Prostate gland (tissue), 2 donors: ENCODE results near the gene SIDT2. TPM values are rescaled to one million over a fixed set of nuclear protein-coding genes. Genes with fewer than 3 reads are reported as not detected.

ENCODE experiments used
- DNase-seq: peaks from one replicate; pipeline ENCODE4 v3.0.0-alpha.2; 2019; ENCODE audit warnings: low spot score
- H3K27ac ChIP-seq, 2 donors: fragments of 200-600 bp; sonication (generic); 2 replicates each; pipeline ENCODE4 v1.5.1; 2017 to 2019
- H3K27me3 ChIP-seq: fragments of 200-600 bp; sonication (generic); replicated peaks from 2 replicates; pipeline ENCODE4 v1.5.1; 2019; ENCODE audit not compliant: insufficient read depth
- H3K36me3 ChIP-seq, 2 donors: fragments of 200-600 bp; sonication (generic); 1 replicate in 1 of 2; 2 replicates in 1 of 2; pipeline versions ENCODE4 v1.5.1 to v1.8.1; 2017 to 2019
- H3K4me1 ChIP-seq: fragments of 200-600 bp; sonication (generic); replicated peaks from 2 replicates; pipeline ENCODE4 v1.5.1; 2019
- H3K4me3 ChIP-seq, 2 donors: fragments of 200-600 bp; sonication (generic); 2 replicates each; pipeline ENCODE4 v1.5.1; 2017 to 2019
- H3K9me3 ChIP-seq: fragments of 200-600 bp; sonication (generic); 2 replicates; pipeline ENCODE4 v1.5.1; 2017
- POLR2A ChIP-seq: fragments of 450-650 bp; IDR thresholded peaks from one replicate; pipeline ENCODE4 v1.6.1; 2016; ENCODE audit warnings: antibody characterized with exemption, mild to moderate bottlenecking
- POLR2AphosphoS5 ChIP-seq: sonication (generic); formaldehyde crosslinking; IDR thresholded peaks from one replicate; pipeline ENCODE4 v1.6.1; 2017; ENCODE audit warnings: antibody characterized with exemption
- WGBS: methylation state at CpG from one replicate; pipeline ENCODE4 v1.1.5; 2018; 5-methylcytosine and 5-hydroxymethylcytosine counted together
- intact Hi-C: fragments of 100-400 bp; cut with DNase I; formaldehyde crosslinking; loops from one replicate; pipeline ENCODE4 v1.14.2; 2022
- total RNA-seq, 2 donors: library from RNA; depleted of rRNA; stranded (reverse); fragments of >200 nt; gene quantifications; one replicate each; pipeline ENCODE4 v1.1.0, GENCODE V29; 2016
- TF ChIP-seq, protein P1 (sequence below), 4 experiments: fragments of 200-600 bp in 2 of 4; fragments of 450-650 bp in 2 of 4; sonication (generic) in 2 of 4; IDR thresholded peaks; 1 replicate in 3 of 4; 2 replicates in 1 of 4; pipeline ENCODE4 v1.5.1; 2016 to 2019; ENCODE audit warnings: antibody characterized with exemption in 4 of 4, mild to moderate bottlenecking in 2 of 4, moderate library complexity in 2 of 4

SIDT2 gene
- total RNA-seq, 2 donors from 2014 or later = 69.5 to 144 TPM

DNA sequence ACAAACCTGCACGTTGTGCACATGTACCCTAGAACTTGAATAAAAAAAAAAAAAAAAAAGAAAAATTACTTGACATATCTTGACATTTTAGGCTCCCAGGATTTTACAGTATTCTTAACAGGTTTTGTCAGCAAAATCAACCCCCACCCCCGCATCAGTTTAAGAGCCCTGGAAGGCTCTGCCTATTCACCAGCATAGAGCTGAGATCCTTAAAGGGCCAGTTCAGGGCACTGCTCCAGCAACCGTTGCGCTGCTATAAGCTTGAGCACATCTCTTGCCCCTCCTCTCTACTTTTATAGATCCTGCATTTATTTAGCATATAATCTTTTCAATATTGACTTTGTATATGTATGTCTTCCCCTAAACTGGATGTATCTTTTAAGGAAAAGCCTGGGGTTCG is 35.2 kb upstream of the SIDT2 start:
- peak; percentile 39 for DNase-seq
- Histone ChIP-seq H3K27ac (peak overlapping the region; percentile 86 to 97), H3K27me3 (no peaks in the 10 kb centered on the region), H3K36me3 (no peaks in the 10 kb centered on the region), H3K9me3 (no peaks in the 10 kb centered on the region), H3K4me1 (no peaks in the 10 kb centered on the region), H3K4me3 (peak overlapping the region; percentile 94 to 95)
- WGBS = 2% methylated on average over 5 of the region's 5 CpGs
- TF ChIP-seq POLR2A (no peak), POLR2AphosphoS5 (no peak)
- TF ChIP-seq, protein P1, sequence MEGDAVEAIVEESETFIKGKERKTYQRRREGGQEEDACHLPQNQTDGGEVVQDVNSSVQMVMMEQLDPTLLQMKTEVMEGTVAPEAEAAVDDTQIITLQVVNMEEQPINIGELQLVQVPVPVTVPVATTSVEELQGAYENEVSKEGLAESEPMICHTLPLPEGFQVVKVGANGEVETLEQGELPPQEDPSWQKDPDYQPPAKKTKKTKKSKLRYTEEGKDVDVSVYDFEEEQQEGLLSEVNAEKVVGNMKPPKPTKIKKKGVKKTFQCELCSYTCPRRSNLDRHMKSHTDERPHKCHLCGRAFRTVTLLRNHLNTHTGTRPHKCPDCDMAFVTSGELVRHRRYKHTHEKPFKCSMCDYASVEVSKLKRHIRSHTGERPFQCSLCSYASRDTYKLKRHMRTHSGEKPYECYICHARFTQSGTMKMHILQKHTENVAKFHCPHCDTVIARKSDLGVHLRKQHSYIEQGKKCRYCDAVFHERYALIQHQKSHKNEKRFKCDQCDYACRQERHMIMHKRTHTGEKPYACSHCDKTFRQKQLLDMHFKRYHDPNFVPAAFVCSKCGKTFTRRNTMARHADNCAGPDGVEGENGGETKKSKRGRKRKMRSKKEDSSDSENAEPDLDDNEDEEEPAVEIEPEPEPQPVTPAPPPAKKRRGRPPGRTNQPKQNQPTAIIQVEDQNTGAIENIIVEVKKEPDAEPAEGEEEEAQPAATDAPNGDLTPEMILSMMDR (IDR thresholded peaks at IDR 0.05) = no peak
- intact Hi-C loops = loop anchor here (5.0 kb wide), 2 partner anchors 34 to 89 kb away; partner anchors contain the start of genes PCSK7, RNF214 and SIDT2

DNA sequence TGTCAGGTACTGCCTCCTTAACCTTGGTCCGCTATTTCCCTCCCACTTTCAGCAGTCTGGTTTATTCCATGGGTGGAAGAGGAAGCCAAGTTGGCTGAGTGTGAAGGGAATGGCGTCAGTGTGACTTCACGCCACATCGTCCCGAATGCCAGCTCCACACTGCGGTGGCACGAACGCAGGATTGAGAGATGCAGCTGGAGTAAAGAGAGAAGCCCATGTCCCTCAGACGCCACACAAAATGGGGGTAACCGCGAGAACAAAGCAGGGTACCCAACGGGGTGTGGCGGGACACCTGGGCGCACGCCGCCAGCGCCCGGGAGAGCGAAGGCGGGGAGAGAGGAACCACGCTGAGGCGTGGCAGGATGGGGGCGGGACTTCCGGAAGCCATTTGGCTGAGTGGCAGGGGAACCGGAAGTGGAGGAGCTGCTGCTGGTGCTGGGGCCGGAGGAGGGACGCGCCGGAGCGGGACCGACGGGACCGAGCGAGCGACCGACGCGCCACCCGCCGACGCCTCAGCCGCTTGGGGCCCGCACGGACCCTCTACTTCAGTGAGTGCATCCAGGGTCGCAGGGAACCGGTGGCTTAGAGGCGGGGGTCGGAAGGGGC is 34.6 kb upstream of the SIDT2 start, which contains the start of gene PAFAH1B2:
PAFAH1B2 (plus strand) TSS at position 417 of the 606 bp plus-strand sequence. CDS start 8,161 bp downstream, outside the sequence.
- Histone ChIP-seq H3K4me1 (no peaks in the 10 kb centered on the region), H3K36me3 (no peaks in the 10 kb centered on the region), H3K9me3 (no peaks in the 10 kb centered on the region), H3K4me3 (peak within 1 kb of the TSS; percentile 94 to 95), H3K27me3 (no peaks in the 10 kb centered on the region), H3K27ac (peak within 1 kb of the TSS; percentile 86 to 97)
- under 1% methylated on average over 48 of the region's 48 CpGs for WGBS
- intact Hi-C loops = loop anchor here (5.0 kb wide), 2 partner anchors 33 to 88 kb away; partner anchors contain the start of genes PCSK7, RNF214 and SIDT2
- TF ChIP-seq, protein P1 (IDR thresholded peaks at IDR 0.05) = no peak
- peak; percentile 92 for TF ChIP-seq POLR2AphosphoS5
- peak; percentile 88 for TF ChIP-seq POLR2A
- peak; percentile 95 for DNase-seq

GRCh38 chr11:117144477-117145392 is 33.8 kb upstream of the SIDT2 start:
- Histone ChIP-seq H3K4me1 (no peaks in the 10 kb centered on the region), H3K27ac (peak overlapping the region; percentile 86 to 97), H3K36me3 (no peaks in the 10 kb centered on the region), H3K27me3 (no peaks in the 10 kb centered on the region), H3K4me3 (peak overlapping the region; percentile 94 to 95), H3K9me3 (no peaks in the 10 kb centered on the region)
- intact Hi-C loops = loop anchor here (5.0 kb wide), 2 partner anchors 33 to 88 kb away; partner anchors contain the start of genes PCSK7, RNF214 and SIDT2
- DNase-seq = peak; percentile 44
- TF ChIP-seq POLR2A (no peak), POLR2AphosphoS5 (no peak)
- TF ChIP-seq, protein P1 (IDR thresholded peaks at IDR 0.05) = no peak
- WGBS = under 1% methylated on average over 58 of the region's 62 CpGs

GRCh38 chr11:117145393-117145761 is 33.2 kb upstream of the SIDT2 start:
- Histone ChIP-seq H3K4me1 (no peaks in the 10 kb centered on the region), H3K9me3 (no peaks in the 10 kb centered on the region), H3K27me3 (no peaks in the 10 kb centered on the region), H3K27ac (peak overlapping the region; percentile 86 to 97), H3K4me3 (peak overlapping the region; percentile 94 to 95), H3K36me3 (no peaks in the 10 kb centered on the region)
- peak; percentile 39 for DNase-seq
- WGBS = 4% methylated on average over 5 of the region's 5 CpGs
- intact Hi-C loops = no loop called here
- TF ChIP-seq, protein P1 (IDR thresholded peaks at IDR 0.05) = peak in 1 of 4 experiments; percentile 21
- TF ChIP-seq POLR2AphosphoS5 = peak; percentile 32
- TF ChIP-seq POLR2A = no peak
